Activated CD8-positive, alpha-beta memory T cell treated with anti-CD3 and anti-CD28 coated beads, Interleukin-2, amount 50 U/mL, for 1 hour (primary cell): ENCODE measurements around the gene BRS3.
"Not testable (repeated sequence)": the region's sequence is repeated elsewhere in the genome, so short reads cannot be mapped to it uniquely, and the experiment has no call there.

Experiments
- DNase-seq: peaks from one replicate; pipeline ENCODE4 v3.0.0-alpha.2; 2020; ENCODE audit errors: extremely low read depth

BRS3 gene

DNA sequence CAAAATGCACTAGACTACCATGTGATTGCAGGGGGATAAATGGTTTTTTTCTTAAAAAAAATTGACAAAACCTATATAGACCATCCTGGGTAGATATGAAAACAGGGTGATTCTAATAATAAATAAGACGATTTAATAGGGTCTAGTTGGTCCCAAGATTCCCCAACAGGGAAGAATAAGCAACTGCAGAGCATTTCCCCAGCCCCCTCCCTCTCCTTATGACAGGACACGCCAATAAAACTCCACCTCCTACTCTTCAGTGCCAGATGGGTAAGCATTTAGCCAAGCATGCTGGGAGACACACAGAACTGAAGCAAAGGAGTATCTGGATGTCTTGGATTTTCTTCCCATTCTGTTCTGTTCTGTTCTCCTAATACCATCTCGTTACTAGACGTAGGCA lies at the start of gene BRS3:
BRS3 (plus strand) TSS at position 301 of the 400 bp plus-strand sequence. CDS start 168 bp downstream, outside the sequence.
- no peak for DNase-seq

GRCh38 chrX:136438192-136438591 lies 49.6 kb upstream of the BRS3 start:
- DNase-seq: no peak

- not testable (repeated sequence) for DNase-seq
These were observed 42.1 kb upstream of the BRS3 start for GRCh38 chrX:136445674-136446073.

DNA sequence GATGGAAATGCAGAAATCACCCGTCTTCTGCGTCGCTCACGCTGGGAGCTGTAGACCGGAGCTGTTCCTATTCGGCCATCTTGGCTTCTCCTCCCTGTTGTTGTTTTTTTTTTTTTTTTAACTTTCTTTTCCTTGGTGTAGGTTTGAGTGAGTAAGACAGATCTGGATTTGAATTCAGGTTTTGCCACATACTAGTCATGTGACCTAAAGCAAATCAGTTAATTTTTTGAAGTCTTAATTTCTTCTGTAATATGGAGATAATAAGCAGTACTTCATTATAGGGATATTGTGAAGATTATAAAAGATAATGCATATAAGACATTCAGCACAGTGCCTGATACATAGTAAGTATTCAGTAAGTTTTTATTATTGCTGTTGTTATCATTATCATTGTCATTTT lies 41.5 kb upstream of the BRS3 start:
- DNase-seq: no peak

DNA sequence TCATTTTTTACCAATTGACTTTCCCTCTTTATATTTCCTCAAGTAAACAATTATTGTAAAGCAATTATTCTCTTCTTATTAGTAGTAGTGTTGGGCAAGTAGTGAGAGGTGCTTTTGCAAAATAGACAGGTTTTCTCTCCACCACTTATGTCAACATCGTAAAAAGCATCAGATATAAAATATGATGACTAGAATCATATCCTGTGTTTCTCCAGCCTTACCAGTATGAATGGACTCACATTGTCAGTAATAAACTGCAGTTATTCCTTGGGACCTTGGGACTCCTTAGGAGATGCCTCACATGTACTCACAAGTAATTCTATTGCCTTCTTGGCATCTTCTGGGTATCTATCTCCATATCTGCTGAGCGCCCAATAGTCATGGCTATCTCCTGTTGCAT lies 40.4 kb upstream of the BRS3 start:
- no peak for DNase-seq

- DNase-seq: no peak
These were observed 39.8 kb upstream of the BRS3 start for GRCh38 chrX:136447968-136448367.

DNA sequence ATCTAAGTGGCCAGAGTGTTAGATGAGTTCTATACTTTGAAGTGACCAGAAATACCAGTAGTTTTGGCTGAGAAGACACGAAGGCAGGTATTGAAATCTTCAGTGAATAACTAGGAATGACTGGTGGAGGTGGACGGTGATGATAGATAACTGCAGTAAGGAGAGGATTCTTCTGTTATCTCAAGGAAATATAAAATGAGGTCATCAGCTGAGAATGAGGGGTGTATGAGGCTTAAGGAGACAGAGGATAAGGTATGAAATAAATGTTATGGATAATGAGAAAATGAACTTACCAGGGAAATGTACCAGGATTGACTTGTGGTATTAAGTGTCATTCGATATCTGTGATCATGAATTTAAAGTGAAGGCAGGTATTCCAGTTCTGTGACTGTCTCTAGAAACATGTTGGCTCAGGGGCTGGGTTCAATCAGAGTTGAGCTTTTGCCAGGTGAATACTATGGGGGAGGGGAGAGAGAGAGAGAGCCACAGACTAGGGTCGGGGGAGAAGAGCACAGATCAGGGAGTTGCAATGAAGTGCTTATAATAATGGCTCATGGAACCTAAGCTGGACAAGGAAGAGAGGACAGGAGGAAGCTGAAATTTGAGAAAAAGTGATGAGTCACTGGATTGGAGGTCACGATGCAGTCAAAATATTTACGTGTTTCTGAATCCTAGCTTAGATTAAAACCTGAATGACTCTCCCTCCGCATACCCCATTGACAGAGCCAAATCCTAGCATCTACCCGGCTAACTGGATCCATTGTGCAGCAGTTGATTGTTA lies 37.5 kb upstream of the BRS3 start:
- no peak for DNase-seq

DNA sequence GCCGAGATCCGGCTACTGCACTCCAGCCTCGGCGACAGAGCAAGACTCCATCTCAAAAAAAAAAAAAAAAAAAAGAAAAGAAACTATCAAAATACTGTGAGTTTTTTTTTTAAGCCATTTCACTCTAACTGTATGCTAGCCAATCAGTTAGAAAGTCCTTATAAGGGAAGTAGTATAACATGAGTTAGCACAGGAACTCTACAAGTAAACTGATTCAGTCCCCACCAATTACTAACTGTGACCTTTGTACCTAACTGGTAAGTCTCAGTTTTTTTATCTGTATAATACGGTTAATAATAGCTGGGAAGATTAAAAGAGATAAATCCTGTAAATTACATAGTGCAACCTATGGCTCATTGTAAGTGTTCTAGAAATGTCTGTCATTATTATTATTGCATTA lies 35.1 kb upstream of the BRS3 start:
- no peak for DNase-seq

DNA sequence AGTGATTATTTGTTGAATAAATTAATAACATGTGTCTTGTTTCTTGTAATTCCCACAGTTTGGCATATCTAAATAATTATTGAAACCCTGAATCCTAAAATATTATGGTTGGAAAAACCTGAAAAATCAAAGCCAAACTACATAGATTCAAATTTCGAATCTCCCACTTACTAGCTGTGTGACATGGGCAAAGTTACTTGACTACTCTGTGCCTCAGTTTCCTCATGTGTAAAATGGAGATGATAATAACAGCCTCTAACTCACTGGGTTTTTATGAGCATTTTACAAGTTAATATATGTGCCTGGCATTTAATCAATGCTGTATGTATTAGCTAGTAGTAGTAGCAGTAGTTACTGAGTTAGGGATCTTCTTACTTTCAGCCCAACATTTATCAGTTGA lies 34.6 kb upstream of the BRS3 start:
- no peak for DNase-seq

GRCh38 chrX:136453771-136454170 lies 34.0 kb upstream of the BRS3 start:
- no peak for DNase-seq

DNA sequence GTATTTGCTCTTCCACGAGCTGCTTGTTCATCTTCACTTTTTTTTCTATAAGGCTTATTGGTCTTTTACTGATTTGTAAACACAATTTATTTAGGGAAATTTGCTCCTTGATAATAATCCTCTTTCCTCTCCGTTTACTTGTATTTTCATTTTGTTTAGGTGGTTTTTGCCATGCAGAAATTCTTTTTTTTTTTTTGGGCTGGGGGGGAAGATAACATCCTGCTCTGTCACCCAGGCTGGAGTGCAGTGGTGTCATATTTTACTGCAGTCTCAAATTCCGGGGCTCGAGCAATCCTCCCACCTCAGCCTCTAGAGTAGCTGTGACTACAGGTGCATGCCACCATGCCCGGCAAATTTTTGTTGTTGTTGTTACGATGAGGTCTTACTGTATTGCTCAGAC lies 31.6 kb upstream of the BRS3 start:
- no peak for DNase-seq

DNA sequence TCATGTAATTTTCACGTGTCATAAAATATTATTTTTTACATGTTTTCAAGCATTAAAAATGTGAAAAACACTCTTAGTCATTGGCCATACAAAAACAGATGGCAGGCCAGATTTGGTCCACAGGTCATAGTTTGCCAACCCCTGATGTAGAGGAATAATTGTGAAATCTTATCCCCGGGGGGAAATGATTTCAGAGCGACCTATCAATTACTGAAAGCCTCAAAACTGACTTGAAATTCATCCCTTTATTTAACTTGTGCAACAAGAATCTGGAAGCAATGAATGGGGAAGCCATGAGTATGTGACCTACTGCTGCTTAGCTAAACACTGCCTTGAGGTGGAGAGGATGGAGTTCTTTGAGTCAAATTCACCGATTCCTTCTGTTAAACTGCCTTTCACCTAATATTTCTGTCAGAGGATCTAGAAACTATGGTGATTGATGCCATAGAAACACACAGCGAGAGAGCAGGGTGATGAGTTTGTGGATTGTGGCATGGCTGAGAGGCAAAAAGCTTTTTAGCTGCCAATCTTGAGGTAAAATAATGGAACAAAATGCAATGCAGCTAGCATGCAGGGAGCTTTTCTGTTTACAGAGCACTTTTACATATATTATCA lies 30.3 kb upstream of the BRS3 start:
- DNase-seq: no peak

GRCh38 chrX:136464589-136464988 lies 23.2 kb upstream of the BRS3 start:
- DNase-seq: no peak

- no peak for DNase-seq
These were observed 20.4 kb upstream of the BRS3 start for GRCh38 chrX:136467303-136467702.

- no peak for DNase-seq
These were observed 19.2 kb upstream of the BRS3 start for GRCh38 chrX:136468391-136469103.

DNA sequence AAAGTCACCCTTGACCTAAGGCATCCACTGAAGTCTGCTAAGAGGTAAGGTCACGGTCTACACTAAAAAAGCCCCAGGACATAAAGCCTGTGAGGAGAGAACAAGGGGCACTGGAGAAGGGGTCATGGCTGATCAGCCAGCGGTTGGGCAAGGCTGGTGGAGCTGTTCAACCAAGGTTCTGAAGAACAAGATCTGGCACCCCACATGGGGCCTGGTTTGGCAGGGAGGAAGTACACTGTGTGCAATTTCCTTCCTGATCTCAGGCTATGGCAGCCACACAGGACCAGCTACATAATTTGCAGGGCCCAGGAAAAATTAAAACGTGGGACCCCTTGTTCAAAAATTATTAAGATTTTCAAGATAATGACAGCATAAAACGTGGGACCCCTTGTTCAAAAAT lies 14.1 kb upstream of the BRS3 start:
- DNase-seq: no peak

DNA sequence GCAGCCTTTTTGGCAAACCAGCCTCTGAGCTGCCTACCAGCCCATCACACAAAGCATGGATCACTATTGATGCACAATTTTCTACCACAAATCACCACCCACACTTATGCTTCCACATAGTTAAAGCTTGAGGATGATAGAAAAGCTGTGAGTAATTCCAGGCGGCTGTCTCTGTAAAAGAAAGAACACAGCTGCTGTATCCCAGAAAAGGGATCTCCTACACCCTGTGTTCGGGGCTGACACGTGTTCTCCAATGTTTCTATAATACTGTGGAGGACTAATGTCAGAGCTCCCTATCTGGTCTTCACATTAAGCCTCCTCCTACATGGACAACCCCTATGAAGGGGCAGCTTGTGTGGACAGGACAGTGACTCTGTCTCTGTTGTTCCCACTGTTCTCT lies 12.5 kb upstream of the BRS3 start:
- no peak for DNase-seq

- no peak for DNase-seq
These were observed 11.2 kb upstream of the BRS3 start for GRCh38 chrX:136476501-136476900.

- no peak for DNase-seq
These were observed 10.7 kb upstream of the BRS3 start for GRCh38 chrX:136477026-136477425.

DNA sequence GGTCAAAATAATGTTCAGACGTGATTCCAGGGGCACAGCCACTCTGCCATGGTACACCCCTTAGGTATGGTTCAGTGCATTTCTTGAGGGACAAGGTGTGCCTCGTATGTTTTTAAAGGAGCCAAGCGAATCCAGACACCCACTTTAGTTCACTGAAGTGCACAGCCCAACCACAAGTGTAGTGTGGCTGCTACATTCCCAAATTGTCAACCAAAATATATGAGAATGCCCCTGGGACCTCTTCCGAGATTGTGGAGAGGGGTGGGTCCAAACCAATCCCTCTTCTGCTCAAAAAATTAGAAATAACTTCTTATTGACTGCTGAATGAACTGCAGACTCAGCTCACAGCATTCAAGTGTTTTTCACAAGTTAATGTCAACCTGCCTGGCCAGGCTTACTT lies 7.4 kb upstream of the BRS3 start:
- no peak for DNase-seq

GRCh38 chrX:136488706-136489105 lies 959 bp downstream of the BRS3 start:
- no peak for DNase-seq

GRCh38 chrX:136491832-136492231 lies 4.1 kb downstream of the BRS3 start:
- no peak for DNase-seq

GRCh38 chrX:136493011-136493410 lies 5.3 kb downstream of the BRS3 start:
- DNase-seq: no peak
